ENCODE data around the gene STXBP1. TPM values are rescaled to one million over a fixed set of nuclear protein-coding genes. Genes with fewer than 3 reads are reported as not detected.

STXBP1 gene
- total RNA-seq, 4 donors from 2014 or later, result 3.4 to 36.8 (median 9.2) TPM

DNA sequence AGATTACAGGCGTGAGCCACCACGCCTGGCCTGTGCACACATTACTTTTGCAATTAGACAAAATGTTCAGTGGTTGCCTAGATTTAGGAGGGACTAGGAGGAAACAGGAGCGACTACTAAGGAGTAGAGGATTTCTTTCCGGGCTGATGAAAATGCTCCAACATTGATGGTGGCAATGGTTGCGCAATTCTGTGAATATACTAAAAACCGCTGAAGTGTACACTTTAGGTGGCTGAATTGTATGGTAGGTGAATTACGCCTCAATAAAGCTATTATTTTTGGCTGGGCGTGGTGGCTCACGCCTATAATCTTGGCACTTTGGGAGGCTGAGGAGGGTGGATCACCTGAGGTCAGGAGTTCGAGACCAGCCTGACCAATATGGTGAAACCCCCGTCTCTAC is 46.8 kb upstream of the STXBP1 start:
- H3K36me3 ChIP-seq, result no peaks in the 10 kb centered on the region
- no peak overlapping the region for H3K27ac ChIP-seq
- in situ Hi-C loops (cut with MboI; ENCODE audit: low sequenced_read_pairs in 4 of 4) (no loop called here), intact Hi-C loops (cut with DNase I; ENCODE audit: low total_unique reads) (no loop called here)
- no peaks in the 10 kb centered on the region for H3K27me3 ChIP-seq
- H3K4me3 ChIP-seq, result no peak overlapping the region
- DNase-seq, result no peak
- no peak for ATAC-seq
- TF ChIP-seq POLR2A (IDR thresholded peaks at IDR 0.05), result no peak
- TF ChIP-seq, protein P1, sequence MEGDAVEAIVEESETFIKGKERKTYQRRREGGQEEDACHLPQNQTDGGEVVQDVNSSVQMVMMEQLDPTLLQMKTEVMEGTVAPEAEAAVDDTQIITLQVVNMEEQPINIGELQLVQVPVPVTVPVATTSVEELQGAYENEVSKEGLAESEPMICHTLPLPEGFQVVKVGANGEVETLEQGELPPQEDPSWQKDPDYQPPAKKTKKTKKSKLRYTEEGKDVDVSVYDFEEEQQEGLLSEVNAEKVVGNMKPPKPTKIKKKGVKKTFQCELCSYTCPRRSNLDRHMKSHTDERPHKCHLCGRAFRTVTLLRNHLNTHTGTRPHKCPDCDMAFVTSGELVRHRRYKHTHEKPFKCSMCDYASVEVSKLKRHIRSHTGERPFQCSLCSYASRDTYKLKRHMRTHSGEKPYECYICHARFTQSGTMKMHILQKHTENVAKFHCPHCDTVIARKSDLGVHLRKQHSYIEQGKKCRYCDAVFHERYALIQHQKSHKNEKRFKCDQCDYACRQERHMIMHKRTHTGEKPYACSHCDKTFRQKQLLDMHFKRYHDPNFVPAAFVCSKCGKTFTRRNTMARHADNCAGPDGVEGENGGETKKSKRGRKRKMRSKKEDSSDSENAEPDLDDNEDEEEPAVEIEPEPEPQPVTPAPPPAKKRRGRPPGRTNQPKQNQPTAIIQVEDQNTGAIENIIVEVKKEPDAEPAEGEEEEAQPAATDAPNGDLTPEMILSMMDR (IDR thresholded peaks at IDR 0.05 in 4 of 5, conservative IDR thresholded peaks at IDR 0.05 in 1 of 5), result no peak
- H3K9me3 ChIP-seq, result no peaks in the 10 kb centered on the region
- peaks cover 40 to 42% of the 10 kb centered on the region in 2 donors for H3K4me1 ChIP-seq

DNA sequence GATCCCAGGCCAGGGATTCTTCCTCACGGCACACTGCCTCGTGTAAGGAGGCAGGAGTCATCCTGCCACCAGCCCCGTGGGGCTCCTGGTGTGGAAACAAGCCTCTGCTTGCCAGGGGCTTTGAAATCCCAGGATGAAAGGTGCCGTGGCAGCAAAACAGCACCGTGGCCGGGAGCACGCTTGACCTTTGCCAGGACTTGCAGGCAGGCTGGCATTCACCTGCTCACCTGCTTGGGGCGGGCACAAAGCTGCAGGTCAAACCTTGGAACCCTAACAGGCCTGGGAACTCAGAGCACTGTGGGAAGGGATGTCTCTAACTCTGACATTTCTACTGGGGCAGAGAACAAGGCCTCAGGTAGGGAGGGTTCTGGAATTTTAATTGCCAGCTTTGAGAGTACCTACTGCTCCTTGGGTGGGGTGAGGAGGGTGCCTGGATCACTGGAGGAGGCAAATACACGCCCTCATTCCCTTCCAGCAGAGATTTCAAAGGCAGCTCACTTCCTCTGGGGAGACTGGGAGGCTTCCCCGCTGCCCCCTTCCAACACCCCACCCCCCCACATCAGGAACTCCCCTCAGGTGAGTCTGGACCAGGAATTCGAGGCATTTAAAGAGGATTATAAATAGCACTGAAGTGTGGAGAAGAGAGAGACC is 45.6 kb upstream of the STXBP1 start:
- TF ChIP-seq, protein P1 (IDR thresholded peaks at IDR 0.05 in 4 of 5, conservative IDR thresholded peaks at IDR 0.05 in 1 of 5), result no peak
- no peak for TF ChIP-seq POLR2A (IDR thresholded peaks at IDR 0.05)
- Histone ChIP-seq H3K4me1 (peaks cover 36 to 39% of the 10 kb centered on the region in 2 donors), H3K27me3 (no peaks in the 10 kb centered on the region), H3K9me3 (no peaks in the 10 kb centered on the region), H3K27ac (peak overlapping the region; percentile 70 to 75 (median 73)), H3K36me3 (no peaks in the 10 kb centered on the region), H3K4me3 (peak overlapping the region; percentile 69 to 77 (median 74))
- ATAC-seq (no peak), DNase-seq (no peak)
- in situ Hi-C loops (cut with MboI; ENCODE audit: low sequenced_read_pairs in 4 of 4), result no loop called here
- intact Hi-C loops (cut with DNase I; ENCODE audit: low total_unique reads), result no loop called here

- DNase-seq, result peak in 1 of 2 donors; percentile 41
- Histone ChIP-seq H3K4me1 (peaks cover 29 to 37% of the 10 kb centered on the region in 2 donors), H3K9me3 (no peaks in the 10 kb centered on the region), H3K27ac (peak overlapping the region; percentile 70 to 75 (median 73)), H3K27me3 (no peaks in the 10 kb centered on the region), H3K36me3 (no peaks in the 10 kb centered on the region), H3K4me3 (peak overlapping the region; percentile 69 to 77 (median 74))
- in situ Hi-C loops (cut with MboI; ENCODE audit: low sequenced_read_pairs in 4 of 4) (no loop called here), intact Hi-C loops (cut with DNase I; ENCODE audit: low total_unique reads) (no loop called here)
- no peak for TF ChIP-seq POLR2A (IDR thresholded peaks at IDR 0.05)
- TF ChIP-seq, protein P1 (IDR thresholded peaks at IDR 0.05 in 4 of 5, conservative IDR thresholded peaks at IDR 0.05 in 1 of 5), result no peak
- peak; percentile 17 to 34 for ATAC-seq
Measured at GRCh38 chr9:127567035-127567729, 44.9 kb upstream of the STXBP1 start.

- in situ Hi-C loops (cut with MboI; ENCODE audit: low sequenced_read_pairs in 4 of 4) (no loop called here), intact Hi-C loops (cut with DNase I; ENCODE audit: low total_unique reads) (no loop called here)
- peaks cover 21 to 29% of the 10 kb centered on the region in 2 donors for H3K4me1 ChIP-seq
- H3K9me3 ChIP-seq, result no peaks in the 10 kb centered on the region
- DNase-seq (no peak), ATAC-seq (peak; percentile 21 to 23)
- H3K27ac ChIP-seq, result peak overlapping the region; percentile 70 to 75 (median 73)
- no peaks in the 10 kb centered on the region for H3K36me3 ChIP-seq
- H3K27me3 ChIP-seq, result no peaks in the 10 kb centered on the region
- H3K4me3 ChIP-seq, result peak overlapping the region; percentile 69 to 77 (median 74)
- no peak for TF ChIP-seq POLR2A (IDR thresholded peaks at IDR 0.05)
- TF ChIP-seq, protein P1 (IDR thresholded peaks at IDR 0.05 in 4 of 5, conservative IDR thresholded peaks at IDR 0.05 in 1 of 5), result no peak
Measured at GRCh38 chr9:127567730-127568617, 44.1 kb upstream of the STXBP1 start.

All from gastrocnemius medialis (tissue), 4 donors.